Colonic mucosa (tissue), 4 donors: ENCODE data around the gene HASPIN. TPM values are rescaled to one million over a fixed set of nuclear protein-coding genes. Genes with fewer than 3 reads are reported as not detected.

Experiments
- DNase-seq: peaks from one replicate; pipeline ENCODE4 v3.0.0-alpha.2; 2020
- H3K27ac ChIP-seq: fragments of 200-600 bp; one replicate; pipeline ENCODE4 v1.8.0; 2021
- H3K27me3 ChIP-seq: fragments of 200-600 bp; one replicate; pipeline ENCODE4 v1.8.0; 2021
- H3K36me3 ChIP-seq: fragments of 200-600 bp; one replicate; pipeline ENCODE4 v1.8.0; 2021
- H3K4me1 ChIP-seq: fragments of 200-600 bp; one replicate; pipeline ENCODE4 v1.8.0; 2021; ENCODE audit warnings: mild to moderate bottlenecking
- H3K4me3 ChIP-seq: fragments of 200-600 bp; one replicate; pipeline ENCODE4 v1.8.0; 2021
- H3K9ac ChIP-seq, 2 donors: one replicate each; pipeline ENCODE4 v1.7.0; 2013; ENCODE audit warnings: control low read depth in 2 of 2, low read depth in 2 of 2, low read length in 2 of 2
- H3K9me3 ChIP-seq: fragments of 200-600 bp; one replicate; pipeline ENCODE4 v1.8.0; 2021
- CTCF ChIP-seq: fragments of 200-600 bp; IDR thresholded peaks from one replicate; pipeline ENCODE4 v1.8.0; 2022; ENCODE audit warnings: antibody characterized with exemption, mild to moderate bottlenecking
- intact Hi-C: fragments of 100-400 bp; cut with DNase I; formaldehyde crosslinking; loops from one replicate; pipeline ENCODE4 v1.14.1; 2022
- total RNA-seq, 2 donors: library from RNA; stranded (reverse); fragmentation: NEBNext Ultra II Directional in 1 of 2; extraction: Animal tissue kit (Norgen Biotek cat#: 25700) in 1 of 2; gene quantifications; one replicate each; pipeline ENCODE4 v1.2.1, GENCODE V29; 2021
- donor health status: healthy.
- donor health status: DM: no; HTN: no; CAD: no.
- donor health status: DM: no; HTN: no; CAD: no.

Gene HASPIN
- total RNA-seq, 2 donors from 2014 or later = 2.6 to 13.2 TPM

DNA sequence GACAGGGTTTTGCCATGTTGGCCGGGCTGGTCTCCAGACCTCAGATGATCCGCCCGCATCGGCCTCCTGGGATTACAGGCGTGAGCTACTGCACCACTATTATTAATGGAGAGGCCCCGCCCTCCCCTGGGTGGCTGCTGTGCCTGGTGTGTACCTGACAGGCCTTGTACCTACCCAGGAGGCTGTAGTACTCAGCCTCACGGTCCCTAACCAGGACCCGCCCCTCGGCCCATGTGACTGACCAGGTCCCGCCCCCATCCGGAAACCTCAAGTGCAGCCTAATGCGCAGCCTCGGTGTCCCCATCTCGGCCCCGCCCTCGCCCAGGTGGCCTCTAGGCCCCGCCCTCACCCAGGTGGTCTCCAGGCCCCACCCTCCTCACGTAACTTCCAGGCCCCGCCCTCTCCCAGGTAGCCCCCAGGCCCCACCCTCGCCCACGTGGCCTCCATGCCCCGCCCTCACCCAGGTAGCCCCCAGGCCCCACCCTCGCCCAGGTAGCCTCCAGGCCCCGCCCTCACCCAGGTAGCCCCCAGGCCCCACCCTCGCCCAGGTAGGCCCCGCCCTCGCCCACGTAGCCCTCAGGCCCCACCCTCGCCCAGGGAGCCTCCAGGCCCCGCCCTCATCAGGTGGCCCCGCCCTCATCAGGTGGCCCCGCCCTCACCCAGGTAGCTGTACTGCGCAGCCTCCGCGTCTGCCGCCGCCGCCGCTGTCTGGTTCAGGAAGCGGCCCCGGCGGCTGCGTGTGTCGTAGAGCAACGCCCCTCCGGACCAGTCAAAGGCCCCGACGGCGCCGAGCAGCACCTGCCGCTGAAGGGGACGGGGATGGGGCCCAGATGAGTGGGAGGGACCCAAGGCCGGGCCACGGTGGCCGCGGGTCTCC lies 31.0 kb downstream of the HASPIN start:
- Histone ChIP-seq H3K27me3 (no peaks in the 10 kb centered on the region), H3K9me3 (no peaks in the 10 kb centered on the region), H3K27ac (peak overlapping the region; percentile 61), H3K4me3 (peak overlapping the region; percentile 51), H3K4me1 (no peaks in the 10 kb centered on the region), H3K9ac (peak overlapping the region; percentile 57 to 81), H3K36me3 (no peaks in the 10 kb centered on the region)
- TF ChIP-seq CTCF = no peak
- intact Hi-C loops = no loop called here
- DNase-seq = peak; percentile 96

DNA sequence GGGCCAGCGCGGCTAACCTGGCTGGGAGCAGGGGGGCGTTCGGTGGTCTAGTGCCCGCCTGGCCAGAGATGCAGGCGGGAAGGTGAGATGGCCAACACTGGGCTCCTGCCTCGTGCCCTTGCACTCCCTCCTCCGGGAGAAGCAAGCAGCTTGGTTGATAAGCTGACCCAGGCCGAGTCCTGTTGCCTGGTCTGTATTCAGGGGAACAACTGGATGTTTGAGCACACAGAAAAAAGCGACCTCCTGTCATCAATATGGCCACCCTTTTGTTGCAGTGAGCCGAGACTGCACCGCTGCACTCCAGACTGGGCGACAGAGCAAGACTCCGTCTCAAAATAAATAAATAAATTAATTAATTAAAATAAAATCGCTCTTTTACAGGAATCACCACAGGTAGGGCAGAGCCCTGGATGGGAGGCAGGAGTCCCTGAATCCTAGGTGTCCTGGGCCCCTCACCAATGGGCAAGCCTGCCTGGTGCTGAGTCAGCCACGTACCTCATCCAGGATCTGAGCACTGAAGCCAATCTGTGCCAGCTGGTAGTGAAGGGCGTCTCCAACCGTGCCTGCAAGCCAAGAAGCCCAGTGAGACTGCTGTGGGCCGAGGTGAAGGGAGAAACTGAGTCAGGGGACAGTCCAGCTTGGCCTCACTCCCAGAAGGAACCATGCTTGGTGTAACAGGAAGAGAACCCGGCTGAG lies 31.8 kb downstream of the HASPIN start:
- Histone ChIP-seq H3K4me3 (peak overlapping the region; percentile 51), H3K9ac (peak overlapping the region; percentile 57 to 81)

GRCh38 chr17:3759597-3760216 lies 36.0 kb downstream of the HASPIN start:
- Histone ChIP-seq H3K36me3 (no peaks in the 10 kb centered on the region), H3K9me3 (no peaks in the 10 kb centered on the region), H3K4me1 (no peaks in the 10 kb centered on the region), H3K27me3 (no peaks in the 10 kb centered on the region), H3K4me3 (no peak overlapping the region), H3K27ac (no peak overlapping the region), H3K9ac (no peak overlapping the region)
- DNase-seq = no peak
- intact Hi-C loops = no loop called here
- no peak for TF ChIP-seq CTCF

More for the DNA sequence above, 31.8 kb downstream of the HASPIN start:
- Histone ChIP-seq H3K27me3 (no peaks in the 10 kb centered on the region), H3K4me1 (no peaks in the 10 kb centered on the region), H3K27ac (peak overlapping the region; percentile 61), H3K36me3 (no peaks in the 10 kb centered on the region), H3K9me3 (no peaks in the 10 kb centered on the region)
- DNase-seq = no peak
- TF ChIP-seq CTCF = no peak
- intact Hi-C loops = no loop called here

DNA sequence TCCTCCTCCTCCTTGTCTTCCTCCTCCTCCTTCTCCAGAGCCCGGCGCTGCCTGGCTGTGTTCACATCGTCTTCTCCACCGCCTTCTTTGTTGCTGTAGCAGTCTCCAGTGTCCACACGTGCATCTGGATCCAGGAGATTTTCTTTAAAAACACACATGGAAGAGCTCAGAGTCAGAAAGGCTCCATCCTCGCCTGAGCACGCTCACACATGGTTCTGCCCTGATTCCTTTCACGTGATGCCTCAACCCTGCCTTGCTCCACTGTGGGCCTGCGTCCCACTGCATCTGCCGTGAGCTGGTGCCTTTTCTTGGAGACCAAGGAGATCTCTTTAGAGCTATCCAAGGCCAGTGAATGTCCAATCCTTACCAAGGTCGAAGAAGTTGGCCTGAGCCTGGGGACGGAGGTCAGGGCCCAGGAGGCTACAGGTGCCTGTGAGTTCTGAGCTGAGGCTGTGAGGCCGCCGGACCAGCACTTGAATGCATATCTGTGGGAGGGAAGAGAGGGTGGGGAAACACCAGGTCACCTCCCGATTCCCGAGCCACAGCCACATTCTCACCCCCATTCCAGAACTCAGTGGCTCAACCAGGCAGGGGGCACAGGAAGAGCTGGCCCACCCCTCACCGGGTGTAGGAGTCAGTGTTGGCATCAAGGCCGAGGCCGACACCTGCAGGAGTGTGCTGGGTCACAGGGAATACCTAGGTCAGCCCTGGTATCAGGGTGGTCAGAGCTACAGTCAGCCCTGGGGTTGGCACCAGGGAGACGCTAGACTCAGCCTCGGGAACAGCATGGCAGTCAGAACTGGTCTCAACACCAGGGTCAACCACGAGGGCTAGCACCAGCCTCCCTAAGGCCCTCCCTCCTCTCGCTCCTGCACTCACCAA lies 37.6 kb downstream of the HASPIN start:
- Histone ChIP-seq H3K27ac (no peak overlapping the region), H3K9ac (no peak overlapping the region), H3K27me3 (no peaks in the 10 kb centered on the region), H3K36me3 (no peaks in the 10 kb centered on the region), H3K4me3 (no peak overlapping the region), H3K4me1 (no peaks in the 10 kb centered on the region), H3K9me3 (no peaks in the 10 kb centered on the region)
- no peak for TF ChIP-seq CTCF
- DNase-seq = no peak
- intact Hi-C loops = no loop called here
